Endothelial cell of umbilical vein (primary cell): Measurements from ENCODE around the gene OR8A1.

ENCODE experiments used
- EZH2 ChIP-seq: IDR thresholded peaks from 2 replicates; pipeline ENCODE4 v1.6.1; 2012; ENCODE audit warnings: borderline replicate concordance, low read depth, mild to moderate bottlenecking, moderate library complexity, low read length, inconsistent platforms; ENCODE audit not compliant: severe bottlenecking
- JUN ChIP-seq: IDR thresholded peaks from 2 replicates; pipeline ENCODE4 v1.6.1; 2011; ENCODE audit warnings: borderline replicate concordance, low read depth; ENCODE audit not compliant: insufficient read length, insufficient read depth
- MYC ChIP-seq: IDR thresholded peaks from one replicate; pipeline ENCODE4 v1.6.1; 2011; ENCODE audit warnings: mild to moderate bottlenecking, low read depth, low read length
- POLR2A ChIP-seq: IDR thresholded peaks from 2 replicates; pipeline ENCODE4 v1.6.1; 2012; ENCODE audit warnings: low read depth, mild to moderate bottlenecking, control low read depth, low read length
- POLR2AphosphoS5 ChIP-seq: IDR thresholded peaks from 2 replicates; pipeline ENCODE4 v1.6.1; 2012; ENCODE audit warnings: low read depth, mild to moderate bottlenecking, control low read depth, low read length, moderate library complexity; ENCODE audit not compliant: insufficient read depth
- TF ChIP-seq, protein P1 (sequence below): IDR thresholded peaks from 2 replicates; pipeline ENCODE4 v1.6.1; 2011; ENCODE audit not compliant: insufficient read depth, insufficient read length
- TF ChIP-seq, protein P2 (sequence below), 2 donors: IDR thresholded peaks; 1 replicate in 1 of 2; 2 replicates in 1 of 2; pipeline ENCODE4 v1.5.1; 2011; ENCODE audit warnings: low read length in 2 of 2, mild to moderate bottlenecking in 2 of 2, moderate library complexity in 2 of 2, control low read depth in 1 of 2, inconsistent platforms in 1 of 2, low read depth in 1 of 2; ENCODE audit not compliant: insufficient read depth in 1 of 2; ENCODE audit errors: extremely low read depth in 1 of 2

DNA sequence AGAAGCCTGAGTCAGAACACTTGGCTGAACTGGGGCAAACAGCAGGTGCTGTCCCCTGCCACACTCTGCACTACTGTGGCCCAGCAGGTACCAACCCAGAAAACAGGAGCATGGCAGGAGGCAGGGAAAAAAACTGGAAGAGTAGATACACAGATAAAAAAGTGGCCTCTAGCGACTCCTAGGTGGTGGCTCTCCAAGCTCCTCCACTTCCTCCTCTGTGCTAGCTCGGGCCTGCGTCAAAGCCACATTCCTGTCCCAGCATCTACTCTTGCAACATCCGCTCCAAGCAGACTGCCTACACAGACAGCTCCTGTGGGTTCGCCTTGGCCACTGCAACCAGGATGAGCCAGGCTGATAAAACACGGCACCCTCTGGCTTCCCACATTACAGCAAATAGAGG, 33.3 kb upstream of the OR8A1 start:
- TF ChIP-seq JUN (no peak), POLR2AphosphoS5 (no peak), EZH2 (no peak), POLR2A (no peak), MYC (no peak)
- TF ChIP-seq, protein P1, sequence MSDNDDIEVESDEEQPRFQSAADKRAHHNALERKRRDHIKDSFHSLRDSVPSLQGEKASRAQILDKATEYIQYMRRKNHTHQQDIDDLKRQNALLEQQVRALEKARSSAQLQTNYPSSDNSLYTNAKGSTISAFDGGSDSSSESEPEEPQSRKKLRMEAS = no peak
- TF ChIP-seq, protein P2, sequence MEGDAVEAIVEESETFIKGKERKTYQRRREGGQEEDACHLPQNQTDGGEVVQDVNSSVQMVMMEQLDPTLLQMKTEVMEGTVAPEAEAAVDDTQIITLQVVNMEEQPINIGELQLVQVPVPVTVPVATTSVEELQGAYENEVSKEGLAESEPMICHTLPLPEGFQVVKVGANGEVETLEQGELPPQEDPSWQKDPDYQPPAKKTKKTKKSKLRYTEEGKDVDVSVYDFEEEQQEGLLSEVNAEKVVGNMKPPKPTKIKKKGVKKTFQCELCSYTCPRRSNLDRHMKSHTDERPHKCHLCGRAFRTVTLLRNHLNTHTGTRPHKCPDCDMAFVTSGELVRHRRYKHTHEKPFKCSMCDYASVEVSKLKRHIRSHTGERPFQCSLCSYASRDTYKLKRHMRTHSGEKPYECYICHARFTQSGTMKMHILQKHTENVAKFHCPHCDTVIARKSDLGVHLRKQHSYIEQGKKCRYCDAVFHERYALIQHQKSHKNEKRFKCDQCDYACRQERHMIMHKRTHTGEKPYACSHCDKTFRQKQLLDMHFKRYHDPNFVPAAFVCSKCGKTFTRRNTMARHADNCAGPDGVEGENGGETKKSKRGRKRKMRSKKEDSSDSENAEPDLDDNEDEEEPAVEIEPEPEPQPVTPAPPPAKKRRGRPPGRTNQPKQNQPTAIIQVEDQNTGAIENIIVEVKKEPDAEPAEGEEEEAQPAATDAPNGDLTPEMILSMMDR (IDR thresholded peaks at IDR 0.05; ENCODE audit: extremely low read depth in 1 of 2, insufficient read depth in 1 of 2, low read depth in 1 of 2, low read length in 2 of 2) = no peak
